ENCODE measurements around the gene RGSL1.

- TF ChIP-seq CTCF (IDR thresholded peaks at IDR 0.05): no peak
- no peak for TF ChIP-seq POLR2AphosphoS5 (IDR thresholded peaks at IDR 0.05)
- no peak for TF ChIP-seq EP300 (IDR thresholded peaks at IDR 0.05)
- TF ChIP-seq POLR2A (IDR thresholded peaks at IDR 0.05): no peak
Observed at GRCh38 chr1:182549811-182550210, 99.9 kb downstream of the RGSL1 start.

Data from suprapubic skin (tissue), 4 donors.